HG03108 (cell line): ENCODE results near the gene SCAMP4.

ENCODE experiments used
- ATAC-seq: cut with Tn5 transposase; IDR thresholded peaks from one replicate; pipeline ENCODE4 v1.9.1; 2021; ENCODE audit warnings: moderate library complexity; ENCODE audit not compliant: unreplicated experiment

The SCAMP4 gene

GRCh38 chr19:1936916-1937610 lies 31.9 kb downstream of the SCAMP4 start:
- no peak for ATAC-seq

GRCh38 chr19:1938071-1938470 lies 32.9 kb downstream of the SCAMP4 start:
- ATAC-seq = no peak

GRCh38 chr19:1941146-1942077 lies 36.2 kb downstream of the SCAMP4 start, which contains the start of gene CSNK1G2:
CSNK1G2 (plus strand) TSS chr19:1941172; CDS start chr19:1969773, 28,601 bp downstream.
- no peak for ATAC-seq

GRCh38 chr19:1942078-1942933 lies 37.1 kb downstream of the SCAMP4 start:
- no peak for ATAC-seq

GRCh38 chr19:1942934-1943555 lies 37.8 kb downstream of the SCAMP4 start:
- ATAC-seq = no peak

GRCh38 chr19:1943661-1944087 lies 38.5 kb downstream of the SCAMP4 start:
- no peak for ATAC-seq

- ATAC-seq = no peak
Observed at GRCh38 chr19:1944088-1944915, 39.1 kb downstream of the SCAMP4 start.

GRCh38 chr19:1944916-1945561 lies 39.8 kb downstream of the SCAMP4 start:
- no peak for ATAC-seq

GRCh38 chr19:1945899-1946298 lies 40.7 kb downstream of the SCAMP4 start:
- ATAC-seq = no peak

- ATAC-seq = no peak
Observed at GRCh38 chr19:1947651-1948209, 42.5 kb downstream of the SCAMP4 start.

- ATAC-seq = no peak
Observed at GRCh38 chr19:1949304-1950101, 44.3 kb downstream of the SCAMP4 start.

GRCh38 chr19:1950640-1951039 lies 45.4 kb downstream of the SCAMP4 start:
- no peak for ATAC-seq

GRCh38 chr19:1952635-1953034 lies 47.4 kb downstream of the SCAMP4 start:
- no peak for ATAC-seq

- no peak for ATAC-seq
Observed at GRCh38 chr19:1953037-1953436, 47.8 kb downstream of the SCAMP4 start.

- ATAC-seq = no peak
Observed at GRCh38 chr19:1953441-1954094, 48.4 kb downstream of the SCAMP4 start.

GRCh38 chr19:1954532-1954933 lies 49.3 kb downstream of the SCAMP4 start:
- no peak for ATAC-seq
